HEK293 (cell line): ENCODE results near the gene ZNF177.

Experiments
- CTCF ChIA-PET: fragments of 350-600 bp; formaldehyde crosslinking; extraction: SDS; loops from one replicate; lab custom pipeline; 2021; ENCODE audit warnings: antibody characterized with exemption; lab: Yijun Ruan, JAX
- POLR2A ChIA-PET: fragments of 300-600 bp; formaldehyde crosslinking; extraction: SDS; loops from one replicate; lab custom pipeline; 2020; ENCODE audit warnings: antibody characterized with exemption, inconsistent platforms; lab: Yijun Ruan, JAX
- H3K27ac ChIP-seq: fragments of 200-500 bp; sonication (Bioruptor generic); 2 replicates; pipeline ENCODE4 v1.5.1; 2014; ENCODE audit warnings: low read depth, low read length, control low read depth, inconsistent platforms; ENCODE audit errors: extremely low read depth
- H3K36me3 ChIP-seq, 2 experiments: fragments of 200-500 bp in 1 of 2; sonication (Bioruptor generic) in 1 of 2; 1 replicate in 1 of 2; 2 replicates in 1 of 2; pipeline ENCODE4 v1.5.1; 2014 to 2017; ENCODE audit warnings: inconsistent platforms in 2 of 2, low read length in 2 of 2; ENCODE audit not compliant: control insufficient read depth in 2 of 2, insufficient read depth in 1 of 2
- H3K4me1 ChIP-seq: fragments of 200-500 bp; sonication (Bioruptor generic); 2 replicates; pipeline ENCODE4 v1.5.1; 2014; ENCODE audit warnings: mild to moderate bottlenecking, low read length, inconsistent platforms; ENCODE audit not compliant: control insufficient read depth, insufficient read depth
- H3K4me3 ChIP-seq: 2 replicates; pipeline ENCODE4 v1.5.1; 2011; ENCODE audit warnings: low read depth, mild to moderate bottlenecking, control low read depth, low read length, moderate library complexity
- H3K9me3 ChIP-seq: fragments of 200-500 bp; sonication (Bioruptor generic); 2 replicates; pipeline ENCODE4 v1.5.1; 2014; ENCODE audit warnings: low read depth, low read length, inconsistent platforms; ENCODE audit not compliant: control insufficient read depth, insufficient read depth
- AEBP2 ChIP-seq: fragments of 450-650 bp; formaldehyde crosslinking; IDR thresholded peaks from 2 replicates; pipeline ENCODE4 v1.5.1; 2016; ENCODE audit warnings: missing biosample characterization, missing genetic modification characterization, borderline replicate concordance
- ELK4 ChIP-seq: IDR thresholded peaks from 2 replicates; pipeline ENCODE4 v1.6.1; 2011; ENCODE audit warnings: mild to moderate bottlenecking, low read depth, low read length, borderline replicate concordance
- GLI2 ChIP-seq: fragments of 450-650 bp; formaldehyde crosslinking; IDR thresholded peaks from 2 replicates; pipeline ENCODE4; 2017; ENCODE audit warnings: missing biosample characterization, missing genetic modification characterization, low read depth, borderline replicate concordance
- HIC1 ChIP-seq: fragments of 450-650 bp; formaldehyde crosslinking; IDR thresholded peaks from 2 replicates; pipeline ENCODE4 v1.5.1; 2016; ENCODE audit warnings: missing biosample characterization, missing genetic modification characterization
- SP3 ChIP-seq: fragments of 450-650 bp; formaldehyde crosslinking; IDR thresholded peaks from 2 replicates; pipeline ENCODE4 v1.5.1; 2016; ENCODE audit warnings: missing biosample characterization, missing genetic modification characterization
- ZBTB10 ChIP-seq: fragments of 450-650 bp; formaldehyde crosslinking; IDR thresholded peaks from 2 replicates; pipeline ENCODE4 v1.5.1; 2016; ENCODE audit warnings: missing biosample characterization, missing genetic modification characterization
- ZBTB49 ChIP-seq: fragments of 450-650 bp; formaldehyde crosslinking; IDR thresholded peaks from 2 replicates; pipeline ENCODE4 v1.5.1; 2016; ENCODE audit warnings: missing biosample characterization, missing genetic modification characterization, low read depth
- ZNF280C ChIP-seq: fragments of 450-650 bp; formaldehyde crosslinking; IDR thresholded peaks from 2 replicates; pipeline ENCODE4 v1.5.1; 2016; ENCODE audit warnings: missing biosample characterization, missing genetic modification characterization
- ZNF324 ChIP-seq: fragments of 450-650 bp; formaldehyde crosslinking; IDR thresholded peaks from 2 replicates; pipeline ENCODE4 v1.5.1; 2016; ENCODE audit warnings: missing biosample characterization, missing genetic modification characterization
- ZNF335 ChIP-seq: fragments of 450-650 bp; formaldehyde crosslinking; conservative IDR thresholded peaks from 2 replicates; pipeline ENCODE4 v1.5.1; 2016; ENCODE audit warnings: missing biosample characterization, missing genetic modification characterization
- ZNF366 ChIP-seq: fragments of 450-650 bp; formaldehyde crosslinking; conservative IDR thresholded peaks from 2 replicates; pipeline ENCODE4 v1.5.1; 2016; ENCODE audit warnings: missing biosample characterization, missing genetic modification characterization
- ZNF510 ChIP-seq: fragments of 450-650 bp; formaldehyde crosslinking; IDR thresholded peaks from 2 replicates; pipeline ENCODE4 v1.5.1; 2018; ENCODE audit warnings: mild to moderate bottlenecking, missing genetic modification characterization, missing biosample characterization; ENCODE audit not compliant: insufficient replicate concordance
- ZNF518A ChIP-seq: fragments of 450-650 bp; formaldehyde crosslinking; conservative IDR thresholded peaks from 2 replicates; pipeline ENCODE4 v1.5.1; 2016; ENCODE audit warnings: low read depth, missing biosample characterization, missing genetic modification characterization
- ZNF610 ChIP-seq: fragments of 450-650 bp; formaldehyde crosslinking; IDR thresholded peaks from 2 replicates; pipeline ENCODE4 v1.5.1; 2016; ENCODE audit warnings: missing biosample characterization, missing genetic modification characterization, borderline replicate concordance
- ZNF704 ChIP-seq: fragments of 450-650 bp; formaldehyde crosslinking; IDR thresholded peaks from 2 replicates; pipeline ENCODE4 v1.5.1; 2016; ENCODE audit warnings: missing biosample characterization, missing genetic modification characterization
- ZNF76 ChIP-seq: fragments of 450-650 bp; formaldehyde crosslinking; IDR thresholded peaks from 2 replicates; pipeline ENCODE4; 2016; ENCODE audit warnings: low read depth, missing biosample characterization, missing genetic modification characterization, borderline replicate concordance
- ZNF837 ChIP-seq: fragments of 450-650 bp; formaldehyde crosslinking; IDR thresholded peaks from 2 replicates; pipeline ENCODE4 v1.5.1; 2016; ENCODE audit warnings: missing biosample characterization, missing genetic modification characterization

ZNF177 gene

GRCh38 chr19:9348253-9348652 lies 14.6 kb upstream of the ZNF177 start (continued):
- no peak for TF ChIP-seq HIC1 (tag by site-specific recombination)
- no peak for TF ChIP-seq SP3 (tag by site-specific recombination)
- no peak for TF ChIP-seq AEBP2
- TF ChIP-seq ZBTB10 = no peak
- TF ChIP-seq ZNF76 (tag by site-specific recombination) = no peak
- TF ChIP-seq ELK4 = no peak

- POLR2A ChIA-PET = no interaction called here
- peaks cover 4 to 9% of the 10 kb centered on the region in 2 experiments; a peak in 2 of 3 replicates for H3K36me3 ChIP-seq
- no peaks in the 10 kb centered on the region for H3K4me1 ChIP-seq
- no peak overlapping the region for H3K4me3 ChIP-seq
- no peaks in the 10 kb centered on the region; the same call in none of the 2 replicates for H3K9me3 ChIP-seq
- CTCF ChIA-PET = interaction anchor here (0.9 kb wide), 1 partner anchor 39 kb away, joined by 3 read pairs; no protein-coding TSS in a partner anchor
- H3K27ac ChIP-seq = no peak overlapping the region
- TF ChIP-seq ZBTB49 (tag by site-specific recombination) (no peak), ZNF366 (tag by site-specific recombination) (no peak), ZNF610 (tag by site-specific recombination) (no peak), ZNF510 (tag by site-specific recombination) (no peak), ZNF837 (tag by site-specific recombination) (no peak), ZNF280C (tag by site-specific recombination) (no peak), ZNF518A (tag by site-specific recombination) (no peak), ZNF324 (no peak), ZNF335 (no peak), ZNF704 (tag by site-specific recombination) (no peak), GLI2 (no peak)
These were observed 14.1 kb upstream of the ZNF177 start for GRCh38 chr19:9348671-9349070.
